ENCODE results near the gene DLGAP1. TPM values are rescaled to one million over a fixed set of nuclear protein-coding genes. Genes with fewer than 3 reads are reported as not detected.

The DLGAP1 gene
- total RNA-seq, 1 donor from 2014 or later: 4.4 TPM

DNA sequence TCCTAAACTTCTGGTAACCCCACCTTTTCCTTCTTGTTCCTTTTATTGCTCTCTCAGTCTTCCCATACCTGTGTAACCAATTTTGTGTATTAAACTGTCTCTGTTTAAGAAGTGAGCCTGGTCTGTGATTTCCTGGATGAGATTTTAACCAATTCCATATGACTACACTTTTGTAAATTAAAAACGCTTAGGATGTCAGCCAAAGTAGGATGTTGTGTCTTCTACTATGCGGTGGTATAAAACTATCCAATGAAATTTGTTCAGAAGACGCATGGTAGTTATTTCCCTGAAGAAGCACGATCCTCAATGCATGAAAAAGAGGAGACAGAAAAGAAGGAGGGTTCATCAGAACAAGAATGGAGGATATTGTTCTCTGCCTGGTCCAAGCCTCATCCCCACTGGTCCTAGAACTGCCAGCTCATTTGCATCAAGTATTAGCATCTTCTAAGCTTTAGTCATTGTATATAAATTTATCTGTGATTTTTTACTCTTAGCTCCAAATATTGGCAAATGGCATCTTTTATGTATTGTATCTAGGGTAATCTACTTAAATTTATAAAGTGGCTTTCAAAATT, 877.7 kb downstream of the DLGAP1 start:
- peak; percentile 34 for DNase-seq

DNA sequence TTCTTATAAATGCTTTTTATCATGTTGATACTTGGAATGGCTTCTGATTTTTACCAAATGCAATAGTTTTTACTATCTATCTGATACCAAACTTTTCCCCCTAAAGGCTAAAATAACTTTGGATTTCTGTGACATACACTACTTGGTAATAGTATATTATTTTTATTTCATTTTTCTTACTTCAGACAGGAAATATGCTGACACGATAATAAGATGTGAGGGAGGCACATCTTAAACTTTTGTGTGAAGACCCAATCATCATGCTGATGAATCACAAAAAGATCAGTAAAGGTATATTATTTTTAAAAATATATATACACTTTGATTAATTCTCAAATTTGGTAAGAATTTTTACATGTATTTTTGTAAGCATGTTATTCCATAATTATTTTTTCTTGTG, 882.3 kb downstream of the DLGAP1 start:
- DNase-seq: no peak

DNA sequence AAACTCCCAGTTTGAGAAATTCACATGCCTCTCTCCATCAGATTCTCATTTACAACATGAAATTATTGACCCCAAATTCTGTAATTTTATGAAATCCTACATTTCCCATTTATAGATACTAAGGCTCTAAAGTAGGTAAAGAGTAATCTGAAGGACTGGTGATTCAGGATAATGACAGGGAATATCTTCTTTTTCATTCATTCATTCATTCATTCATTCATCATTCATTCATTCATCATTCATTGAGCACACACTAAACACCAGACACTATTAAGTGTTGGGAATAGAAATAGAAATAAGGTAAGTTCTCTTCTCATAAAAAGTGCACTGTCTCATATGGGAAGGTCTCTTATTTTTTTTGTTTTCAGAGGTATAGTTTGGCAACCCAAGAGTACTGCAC, 888.3 kb downstream of the DLGAP1 start:
- no peak for DNase-seq

DNA sequence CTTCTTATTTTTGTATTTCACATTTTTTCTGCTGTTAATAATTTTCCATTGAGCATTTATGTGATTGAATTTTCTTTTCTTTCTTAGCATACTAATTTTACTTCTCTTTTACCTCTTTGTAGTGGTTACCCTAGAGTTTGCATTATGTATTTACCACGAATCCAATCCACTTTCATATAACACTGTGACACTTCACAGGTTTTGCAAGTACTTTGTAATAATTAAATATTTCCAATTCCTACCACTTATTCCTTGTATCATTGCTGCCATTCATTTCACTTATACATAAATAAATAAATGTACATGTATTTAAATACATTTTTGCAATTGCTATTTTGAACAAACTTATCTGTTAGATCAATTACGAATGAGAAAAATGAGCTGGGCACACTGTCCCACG, 894.4 kb downstream of the DLGAP1 start:
- no peak for DNase-seq

- DNase-seq: no peak
Measured at GRCh38 chr18:3554811-3555427, 900.2 kb downstream of the DLGAP1 start.

DNA sequence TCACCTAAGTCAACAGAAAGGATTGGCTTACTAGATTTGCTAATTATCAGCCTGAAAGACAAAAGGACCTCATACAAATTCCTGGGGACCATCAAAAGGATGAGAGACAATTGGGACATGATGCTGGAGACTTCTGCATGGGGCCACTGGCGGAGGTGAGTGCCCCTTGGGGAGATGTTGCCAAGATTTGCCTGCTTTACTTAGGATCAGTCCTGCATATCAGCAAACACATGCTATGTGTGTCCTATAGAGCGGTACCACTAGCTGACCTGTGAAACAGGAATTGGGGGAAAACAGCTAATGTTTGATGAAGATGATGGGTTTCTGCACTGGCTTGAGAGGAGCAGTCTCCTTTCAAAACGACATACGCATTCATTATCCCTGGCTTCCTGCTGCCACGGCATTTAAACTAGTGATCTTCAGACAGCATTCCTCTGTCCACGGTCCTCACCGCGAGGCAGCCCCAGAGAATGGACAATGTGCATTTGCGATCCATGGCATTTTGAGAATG, 901.0 kb downstream of the DLGAP1 start:
- no peak for DNase-seq

DNA sequence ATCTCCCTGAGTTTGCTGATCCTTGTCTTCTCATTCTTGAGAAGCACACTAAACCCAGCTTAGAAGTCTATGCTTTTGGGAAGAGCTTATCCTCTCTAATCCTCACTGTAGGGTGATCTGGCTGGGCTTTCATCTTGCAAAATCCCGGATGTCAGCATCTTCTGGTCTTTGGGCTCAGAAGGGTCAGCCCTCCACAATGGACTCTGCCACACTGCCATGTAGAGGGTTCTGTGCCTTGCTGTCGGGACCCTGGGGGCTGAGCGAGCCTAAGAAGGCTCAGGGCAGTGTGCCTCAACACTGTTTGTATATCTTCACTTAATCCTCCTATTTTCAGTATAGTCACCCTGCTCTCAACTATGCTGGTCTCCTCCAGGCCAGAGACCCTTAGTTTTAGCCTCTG, 902.8 kb downstream of the DLGAP1 start:
- no peak for DNase-seq

DNA sequence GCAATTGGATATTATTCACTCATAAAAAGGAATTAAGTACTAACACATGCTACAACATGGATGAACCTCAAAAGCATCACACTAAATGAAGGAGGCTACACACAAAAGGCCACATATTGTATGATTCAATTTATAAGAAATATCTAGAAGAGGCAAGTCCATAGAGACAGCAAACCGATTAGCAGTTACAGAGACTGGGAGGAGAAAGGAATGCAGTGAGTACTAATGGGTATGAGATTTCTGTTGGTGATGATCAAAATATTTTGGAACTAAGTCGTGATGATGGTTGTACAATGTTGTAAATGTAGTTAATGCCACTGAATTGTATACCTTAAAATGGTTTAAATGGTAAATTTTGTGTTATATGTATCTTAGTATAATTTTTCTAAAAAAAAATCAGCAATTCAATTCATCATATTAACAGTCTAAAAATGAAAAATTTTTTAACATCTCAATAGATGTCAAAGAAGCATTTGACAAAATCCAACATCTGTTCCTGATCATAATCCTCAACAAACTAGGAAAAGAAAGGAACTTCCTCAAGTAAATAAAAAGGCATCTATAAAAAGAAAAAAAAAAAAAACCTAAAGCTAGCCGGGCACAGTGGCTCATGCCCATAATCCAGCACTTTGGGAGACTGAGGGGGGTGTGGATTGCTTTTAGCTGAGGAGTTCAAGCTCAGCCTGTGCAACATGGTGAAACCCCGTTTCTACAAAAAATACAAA, 907.1 kb downstream of the DLGAP1 start:
- DNase-seq: no peak

GRCh38 chr18:3546106-3546505, 909.0 kb downstream of the DLGAP1 start:
- no peak for DNase-seq

DNA sequence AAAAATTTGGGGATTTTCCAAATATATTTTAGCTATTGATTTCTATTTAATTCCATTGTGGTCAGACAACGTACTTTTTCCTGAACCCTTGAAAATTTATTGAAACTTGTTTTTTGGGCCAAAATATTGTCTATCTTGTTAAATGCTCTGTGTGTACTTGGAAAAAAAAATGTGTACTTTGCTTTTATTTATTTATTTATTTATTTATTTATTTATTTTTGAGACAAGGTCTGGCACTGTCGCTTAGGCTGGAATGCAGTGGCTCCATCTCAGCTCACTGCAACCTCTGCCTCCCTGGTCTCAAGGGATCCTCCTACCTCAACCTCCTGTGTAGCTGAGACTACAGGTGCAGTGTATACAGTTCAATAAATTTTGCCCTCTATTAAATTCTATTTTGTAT, 910.6 kb downstream of the DLGAP1 start:
- no peak for DNase-seq

- DNase-seq: no peak
Measured at GRCh38 chr18:3541549-3542386, 913.3 kb downstream of the DLGAP1 start.

DNA sequence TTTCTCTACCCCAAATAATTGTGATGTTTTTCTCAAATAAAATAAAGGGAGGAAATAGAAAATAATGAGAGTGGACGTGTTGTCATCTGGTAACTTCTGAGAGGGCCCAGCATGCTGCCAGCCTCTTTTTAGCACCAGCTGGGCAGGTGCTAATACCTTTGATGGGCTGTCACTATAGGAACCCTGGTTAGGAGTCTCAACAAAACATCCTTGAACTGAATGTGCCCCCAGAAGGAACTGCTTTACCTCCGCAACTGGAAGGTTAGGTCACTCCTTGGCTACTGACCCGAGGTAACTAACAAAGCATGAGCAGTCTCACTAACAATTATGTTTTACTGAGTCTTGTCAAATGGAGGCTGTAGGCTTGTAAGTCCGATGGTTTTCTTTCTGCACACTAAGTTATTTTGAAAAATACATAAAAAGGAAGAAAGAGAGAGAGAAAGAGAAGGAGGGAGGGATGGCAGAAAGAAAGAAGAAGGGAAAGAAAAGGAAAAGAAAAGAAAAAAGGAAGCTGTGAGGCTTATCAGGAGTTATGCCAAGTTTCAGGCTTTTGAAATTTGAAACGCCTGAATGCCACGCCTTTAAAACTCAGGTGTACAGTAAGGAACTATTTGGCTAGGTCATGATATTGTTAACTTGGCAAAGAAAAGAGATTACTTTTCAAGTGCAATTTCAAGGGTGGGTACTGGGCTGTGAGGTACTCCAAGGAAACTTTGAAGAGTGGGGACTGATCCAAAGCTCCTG, 914.1 kb downstream of the DLGAP1 start:
- DNase-seq: no peak

GRCh38 chr18:3538954-3539617, 916.0 kb downstream of the DLGAP1 start:
- DNase-seq: no peak

DNA sequence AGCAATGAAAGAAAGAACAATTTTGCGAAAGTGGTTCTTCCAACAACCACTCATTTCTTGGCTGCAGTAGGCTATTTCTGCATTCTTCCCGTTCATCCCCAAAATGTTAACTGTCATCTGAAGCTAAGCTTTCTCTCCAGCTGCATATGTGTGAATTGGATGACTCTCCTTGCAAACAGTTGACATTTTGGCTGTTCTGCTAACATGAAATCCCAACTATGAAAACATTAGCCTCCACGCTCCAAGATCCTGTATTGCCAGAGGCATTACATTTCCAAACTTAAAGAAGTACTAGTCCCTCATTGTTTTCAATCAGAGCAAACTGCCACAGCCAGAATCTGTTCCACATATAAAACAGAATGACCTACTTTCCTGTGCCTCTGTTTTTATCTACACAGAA, 916.7 kb downstream of the DLGAP1 start:
- DNase-seq: peak; percentile 95

- no peak for DNase-seq
Measured at GRCh38 chr18:3530807-3531206, 924.3 kb downstream of the DLGAP1 start.

DNA sequence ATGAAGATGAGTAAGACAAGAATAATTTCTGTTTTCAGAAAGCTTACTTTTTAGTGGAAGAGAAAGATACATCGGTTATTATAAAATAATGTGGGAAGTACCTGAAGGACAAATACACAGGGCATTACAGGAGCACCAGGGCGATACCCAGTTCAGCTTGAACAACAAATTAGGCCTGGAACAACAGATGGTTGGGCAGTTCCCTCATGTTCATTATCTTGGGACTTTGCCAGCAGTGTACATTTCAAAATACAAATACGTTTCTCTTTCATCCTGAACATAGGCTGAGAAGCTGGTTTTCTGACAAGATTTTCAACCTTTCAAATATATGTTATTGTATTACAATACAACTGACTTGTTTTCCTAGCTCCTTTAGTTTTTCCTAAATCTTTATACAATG, 925.5 kb downstream of the DLGAP1 start:
- peak; percentile 84 for DNase-seq

DNA sequence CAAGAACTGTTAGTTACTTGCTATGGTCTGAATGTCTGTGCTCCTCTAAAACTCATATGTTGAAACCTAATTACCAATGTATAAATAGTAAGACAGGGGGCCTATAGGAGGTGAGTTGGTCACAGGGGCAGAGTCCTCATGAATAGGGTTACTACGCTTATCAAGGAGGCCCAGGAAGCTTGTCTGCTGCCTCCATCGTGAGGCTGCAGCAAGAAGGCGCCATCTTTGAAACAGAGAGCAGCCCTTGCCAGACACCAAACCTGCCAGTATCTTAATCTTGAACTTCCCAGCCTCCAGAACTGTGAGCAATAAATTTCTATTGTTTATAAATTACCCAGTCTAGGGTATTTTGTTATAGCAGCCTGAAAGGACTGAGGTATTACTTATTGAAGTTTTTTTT, 926.0 kb downstream of the DLGAP1 start:
- DNase-seq: no peak

GRCh38 chr18:3528231-3528630, 926.9 kb downstream of the DLGAP1 start:
- DNase-seq: no peak

DNA sequence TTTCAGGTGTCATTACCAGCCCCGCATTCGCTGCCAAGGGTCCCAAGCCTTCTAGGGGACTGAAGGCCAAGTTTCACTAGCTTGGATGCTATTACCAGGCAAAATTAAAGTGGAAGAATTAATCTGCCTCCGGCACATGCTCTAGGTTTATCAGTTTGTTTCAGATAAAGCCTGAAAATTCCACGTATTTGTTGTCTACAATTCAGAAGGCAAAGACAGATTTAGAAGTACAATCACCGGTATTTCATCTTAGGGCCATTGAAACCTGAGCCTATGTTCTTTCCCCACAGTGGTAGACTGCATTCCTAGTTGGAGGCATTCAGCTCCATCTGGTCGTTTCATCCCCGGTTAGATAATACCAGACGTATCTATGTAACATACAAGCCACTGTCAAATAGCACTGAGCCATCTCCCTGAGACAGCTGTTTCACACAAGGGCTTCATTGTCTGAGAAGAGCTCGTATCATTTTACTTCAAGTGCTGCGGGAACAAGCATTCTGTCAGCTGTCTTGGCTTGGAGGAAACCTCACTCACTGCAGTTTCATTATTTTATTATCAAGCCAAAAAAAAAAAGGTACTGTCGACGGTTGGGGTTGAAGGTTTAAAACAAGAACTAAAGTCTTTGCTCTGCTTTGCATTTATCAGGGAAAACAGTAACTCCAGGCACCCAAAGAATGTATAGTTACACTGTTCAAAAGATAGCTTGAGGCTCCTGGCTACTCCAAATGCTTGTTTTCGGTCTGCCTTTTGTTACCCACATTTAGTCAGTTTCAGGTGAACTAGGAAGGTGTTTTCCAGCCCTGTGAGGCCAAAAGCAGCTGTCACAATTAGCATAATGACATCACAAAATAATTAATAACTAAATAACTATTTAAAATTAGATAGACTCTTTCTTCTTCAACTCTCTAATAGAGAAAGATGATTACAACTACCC, 928.4 kb downstream of the DLGAP1 start:
- peak; percentile 96 for DNase-seq

DNA sequence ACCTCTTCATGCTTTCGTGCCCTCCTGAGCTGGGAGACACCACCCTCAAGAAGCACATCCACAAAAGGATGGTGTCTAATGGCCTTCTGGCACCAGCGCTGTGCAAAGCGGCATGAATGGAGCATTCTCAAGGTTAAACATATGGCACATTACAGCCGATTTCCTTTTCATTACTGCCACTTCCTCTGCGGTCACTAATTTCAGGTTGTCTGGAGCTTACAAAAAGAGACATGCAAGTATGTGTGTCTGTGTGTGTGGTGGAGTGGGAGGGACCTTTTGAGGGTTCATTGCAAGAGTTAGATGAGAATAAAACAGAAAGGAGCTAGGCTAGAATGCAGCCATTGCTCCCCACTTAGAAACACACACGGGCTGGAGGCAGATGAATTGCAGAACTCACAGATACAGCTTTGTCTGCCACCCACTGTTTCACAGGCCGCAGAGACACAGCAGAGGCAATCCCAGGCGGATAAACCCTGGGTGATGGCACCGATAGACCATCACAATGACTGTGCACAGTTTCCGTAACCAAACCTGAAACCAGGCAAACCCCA, 929.2 kb downstream of the DLGAP1 start:
- peak; percentile 59 for DNase-seq

Measured in tongue (tissue), 2 donors.